H9 (cell line): ENCODE measurements around the gene SLC29A1. TPM values are rescaled to one million over a fixed set of nuclear protein-coding genes. Genes with fewer than 3 reads are reported as not detected.

Source experiments
- DNase-seq: peaks from one replicate; pipeline ENCODE4 v3.0.0-alpha.2; 2017
- H2AFZ ChIP-seq: one replicate; pipeline ENCODE4 v1.6.1; 2013; ENCODE audit warnings: mild to moderate bottlenecking, low read length, control low read depth, moderate library complexity
- H2AK5ac ChIP-seq: 2 replicates; pipeline ENCODE4 v1.6.1; 2013; ENCODE audit warnings: low read length, control low read depth, mixed read lengths; ENCODE audit not compliant: insufficient read length
- H2BK120ac ChIP-seq: one replicate; pipeline ENCODE4 v1.6.1; 2013; ENCODE audit warnings: low read depth, mild to moderate bottlenecking, low read length, control low read depth, inconsistent platforms; ENCODE audit not compliant: poor library complexity, severe bottlenecking
- H2BK12ac ChIP-seq: 2 replicates; pipeline ENCODE4 v1.6.1; 2013; ENCODE audit warnings: low read length, control low read depth, mixed read lengths, low read depth; ENCODE audit not compliant: insufficient read length
- H2BK15ac ChIP-seq: 2 replicates; pipeline ENCODE4 v1.6.1; 2013; ENCODE audit warnings: low read depth, low read length, control low read depth
- H2BK20ac ChIP-seq: one replicate; pipeline ENCODE4 v1.6.1; 2013; ENCODE audit warnings: low read depth, mild to moderate bottlenecking, low read length, control low read depth, inconsistent platforms; ENCODE audit not compliant: poor library complexity, severe bottlenecking
- H2BK5ac ChIP-seq: 2 replicates; pipeline ENCODE4 v1.6.1; 2013; ENCODE audit warnings: low read length, control low read depth, mixed read lengths; ENCODE audit not compliant: insufficient read length
- H3K14ac ChIP-seq: 2 replicates; pipeline ENCODE4 v1.6.1; 2013; ENCODE audit warnings: low read length, control low read depth; ENCODE audit not compliant: insufficient read depth
- H3K18ac ChIP-seq: 2 replicates; pipeline ENCODE4 v1.6.1; 2013; ENCODE audit warnings: low read depth, mild to moderate bottlenecking, mixed read lengths, low read length, control low read depth; ENCODE audit not compliant: insufficient read length
- H3K23ac ChIP-seq: 2 replicates; pipeline ENCODE4 v1.6.1; 2013; ENCODE audit warnings: low read length, control low read depth, mixed read lengths, low read depth; ENCODE audit not compliant: insufficient read length
- H3K23me2 ChIP-seq: 2 replicates; pipeline ENCODE4 v1.6.1; 2013; ENCODE audit warnings: low read depth, mild to moderate bottlenecking, mixed read lengths, low read length, control low read depth; ENCODE audit not compliant: insufficient read length, poor library complexity, severe bottlenecking
- H3K27ac ChIP-seq: 2 replicates; pipeline ENCODE4 v1.5.1; 2013; ENCODE audit warnings: low read length, control low read depth, mixed read lengths, low read depth; ENCODE audit not compliant: insufficient read length
- H3K27me3 ChIP-seq: 2 replicates; pipeline ENCODE4 v1.6.1; 2013; ENCODE audit warnings: low read length, control low read depth, inconsistent platforms; ENCODE audit not compliant: insufficient read depth
- H3K4ac ChIP-seq: 2 replicates; pipeline ENCODE4 v1.6.1; 2013; ENCODE audit warnings: low read depth, mild to moderate bottlenecking, control low read depth, inconsistent platforms, low read length, moderate library complexity
- H3K4me1 ChIP-seq: 2 replicates; pipeline ENCODE4 v1.6.1; 2013; ENCODE audit warnings: low read length, control low read depth, inconsistent platforms; ENCODE audit not compliant: insufficient read depth
- H3K4me2 ChIP-seq: 2 replicates; pipeline ENCODE4 v1.6.1; 2013; ENCODE audit warnings: low read length, control low read depth, mixed read lengths; ENCODE audit not compliant: insufficient read length, insufficient read depth
- H3K56ac ChIP-seq: 2 replicates; pipeline ENCODE4 v1.6.1; 2013; ENCODE audit warnings: low read depth, mild to moderate bottlenecking, mixed read lengths, low read length, control low read depth; ENCODE audit not compliant: insufficient read length
- H3K79me1 ChIP-seq: 2 replicates; pipeline ENCODE4 v1.6.1; 2013; ENCODE audit warnings: low read depth, mild to moderate bottlenecking, moderate library complexity, low read length, control low read depth, inconsistent platforms; ENCODE audit not compliant: insufficient read depth, poor library complexity, severe bottlenecking
- H3K79me2 ChIP-seq: 2 replicates; pipeline ENCODE4 v1.6.1; 2013; ENCODE audit warnings: low read length, control low read depth, inconsistent platforms; ENCODE audit not compliant: insufficient read depth
- H3K9ac ChIP-seq: 2 replicates; pipeline ENCODE4 v1.6.1; 2013; ENCODE audit warnings: low read length, control low read depth, mixed read lengths; ENCODE audit not compliant: insufficient read length; ENCODE audit errors: extremely low read depth
- H3K9me3 ChIP-seq: one replicate; pipeline ENCODE4 v1.6.1; 2013; ENCODE audit warnings: low read depth, low read length, inconsistent platforms; ENCODE audit not compliant: control insufficient read depth
- H3T11ph ChIP-seq: one replicate; pipeline ENCODE4 v1.6.1; 2013; ENCODE audit warnings: mild to moderate bottlenecking, low read length, control low read depth, inconsistent platforms
- H4K20me1 ChIP-seq: one replicate; pipeline ENCODE4 v1.6.1; 2013; ENCODE audit not compliant: control insufficient read depth, insufficient read length, insufficient read depth
- H4K5ac ChIP-seq: 2 replicates; pipeline ENCODE4 v1.6.1; 2013; ENCODE audit warnings: low read depth, mild to moderate bottlenecking, mixed read lengths, low read length, control low read depth; ENCODE audit not compliant: insufficient read length
- H4K8ac ChIP-seq: replicated peaks from 2 replicates; pipeline ENCODE4 v1.6.1; 2013; ENCODE audit warnings: low read length, control low read depth, mixed read lengths, low read depth; ENCODE audit not compliant: insufficient read length
- H4K91ac ChIP-seq: 2 replicates; pipeline ENCODE4 v1.6.1; 2013; ENCODE audit warnings: low read depth, mild to moderate bottlenecking, moderate library complexity, mixed read lengths, low read length, control low read depth; ENCODE audit not compliant: insufficient read length
- H3K27ac Mint-ChIP-seq, 3 experiments: 2 replicates in 2 of 3; 3 replicates in 1 of 3; pipeline ENCODE4 v1.8.0; 2020 to 2021; ENCODE audit warnings: mixed read lengths in 3 of 3, mild to moderate bottlenecking in 1 of 3, moderate library complexity in 1 of 3
- H3K27me3 Mint-ChIP-seq: 2 replicates; pipeline ENCODE4 v1.8.0; 2021; ENCODE audit warnings: low read depth, mild to moderate bottlenecking, moderate library complexity, mixed read lengths
- H3K36me3 Mint-ChIP-seq, 3 experiments: 2 replicates in 2 of 3; 3 replicates in 1 of 3; pipeline ENCODE4 v1.8.0; 2020 to 2021; ENCODE audit warnings: low read depth in 3 of 3, mixed read lengths in 3 of 3; ENCODE audit not compliant: insufficient read depth in 1 of 3
- H3K4me1 Mint-ChIP-seq, 2 experiments: 2 replicates each; pipeline ENCODE4 v1.8.0; 2020; ENCODE audit warnings: mixed read lengths in 2 of 2
- H3K4me3 Mint-ChIP-seq, 2 experiments: 2 replicates in 1 of 2; 3 replicates in 1 of 2; pipeline ENCODE4 v1.8.0; 2020 to 2021; ENCODE audit warnings: mild to moderate bottlenecking in 2 of 2, mixed read lengths in 2 of 2, moderate library complexity in 1 of 2
- H3K9me3 Mint-ChIP-seq, 2 experiments: 2 replicates in 1 of 2; 3 replicates in 1 of 2; pipeline ENCODE4 v1.8.0; 2020; ENCODE audit warnings: mild to moderate bottlenecking in 2 of 2, mixed read lengths in 2 of 2, moderate library complexity in 1 of 2
- CTCF ChIP-seq: fragments of 200-600 bp; sonication (generic); conservative IDR thresholded peaks from 3 replicates; pipeline ENCODE4 v1.8.0; 2021; ENCODE audit warnings: antibody characterized with exemption, mild to moderate bottlenecking
- WGBS: extraction: QIAGEN DNeasy Blood & Tissue Kit; methylation state at CpG from one replicate; pipeline ENCODE4 v1.1.7; 2013; ENCODE audit warnings: missing lambda C conversion rate, low lambda C conversion rate, mixed read lengths; ENCODE audit not compliant: insufficient read length; ENCODE audit errors: extremely low coverage; 5-methylcytosine and 5-hydroxymethylcytosine counted together
- total RNA-seq: library from RNA; stranded (reverse); gene quantifications from 2 replicates; pipeline ENCODE4 v1.2.1, GENCODE V29; 2021

SLC29A1 gene
- total RNA-seq, 1 experiment from 2014 or later, result 124 TPM

GRCh38 chr6:44273617-44274016, 50.2 kb downstream of the SLC29A1 start:
- Histone ChIP-seq H3K9ac (no peak overlapping the region), H3T11ph (no peak overlapping the region), H4K8ac (no peak overlapping the region), H3K27me3 (peaks cover 7% of the 10 kb centered on the region; the same call in 1 of the 2 replicates), H2BK15ac (no peak overlapping the region), H3K27ac (no peak overlapping the region), H2AFZ (no peak overlapping the region), H3K23me2 (peaks cover 5% of the 10 kb centered on the region), H3K18ac (no peak overlapping the region), H2BK12ac (no peak overlapping the region), H4K20me1 (peaks cover 3% of the 10 kb centered on the region), H3K79me1 (no peaks in the 10 kb centered on the region), H3K14ac (no peak overlapping the region), H3K4me2 (no peak overlapping the region), H2BK5ac (no peak overlapping the region), H2AK5ac (no peak overlapping the region), H3K23ac (no peak overlapping the region), H3K4ac (no peak overlapping the region), H3K4me1 (peaks cover 10% of the 10 kb centered on the region; the same call in 1 of the 2 replicates), H4K91ac (no peak overlapping the region), H3K9me3 (no peaks in the 10 kb centered on the region), H3K79me2 (no peaks in the 10 kb centered on the region), H3K56ac (no peak overlapping the region), H2BK120ac (no peak overlapping the region), H2BK20ac (no peak overlapping the region), H4K5ac (no peak overlapping the region)
- TF ChIP-seq CTCF, result no peak
- Mint-ChIP-seq H3K36me3 (no peaks in the 10 kb centered on the region; a peak in 1 of 7 replicates), H3K4me1 (peaks cover 23 to 37% of the 10 kb centered on the region in 2 experiments), H3K4me3 (no peak overlapping the region), H3K27me3 (peaks cover 20% of the 10 kb centered on the region), H3K27ac (no peak overlapping the region), H3K9me3 (no peaks in the 10 kb centered on the region)
- no CpG with 5 or more reads among the region's 1 CpG for WGBS
- no peak for DNase-seq
